ENCODE data around the gene RPS8. TPM values are rescaled to one million over a fixed set of nuclear protein-coding genes. Genes with fewer than 3 reads are reported as not detected.
A peak's percentile ranks its signal among the peaks of the same experiment; 100 is the strongest.

RPS8 gene
- total RNA-seq, 1 experiment from 2014 or later = 2,296 TPM

- ChIA-PET POLR2A (interaction anchor here (0.6 to 1.1 kb wide), 4 partner anchors 17 to 28 kb away, joined by 3 to 5 read pairs (median 3); partner anchors contain the start of genes RNU5D-1 and RPS8), CTCF (no interaction called here), RAD21 (ENCODE audit: low non-redundant PET in 1 of 2, low total read pairs in 2 of 2, uncharacterized antibody in 2 of 2, unreplicated experiment in 2 of 2) (no interaction called here)
- Histone ChIP-seq H3K9me3 (ENCODE audit: control insufficient read depth in 1 of 2, insufficient read depth in 1 of 2, low read depth in 1 of 2, low read length in 2 of 2) (no peaks in the 10 kb centered on the region), H3K36me3 (ENCODE audit: control insufficient read depth in 1 of 2, insufficient read depth in 2 of 2, low read length in 2 of 2) (peaks cover 37 to 57% of the 10 kb centered on the region in 2 experiments), H3K9me2 (ENCODE audit: insufficient read depth) (no peaks in the 10 kb centered on the region), H3K4me2 (ENCODE audit: low read length) (no peak overlapping the region), H2AFZ (ENCODE audit: low read depth, low read length, poor library complexity, severe bottlenecking) (no peak overlapping the region), H3K79me2 (ENCODE audit: insufficient read depth, low read length) (peaks cover 61% of the 10 kb centered on the region), H3K4me3 (replicated peaks in 1 of 2; ENCODE audit: low read depth in 1 of 2, low read length in 2 of 2) (no peak overlapping the region), H4K20me1 (ENCODE audit: insufficient read depth) (no peaks in the 10 kb centered on the region), H3K27ac (ENCODE audit: low read depth, low read length) (no peak overlapping the region), H3K27me3 (ENCODE audit: insufficient read depth, low read length) (no peaks in the 10 kb centered on the region), H3K4me1 (ENCODE audit: control insufficient read depth in 1 of 2, insufficient read depth in 2 of 2, low read length in 2 of 2) (peaks cover 0 to 2% of the 10 kb centered on the region in 2 experiments; a peak in 2 of 4 replicates), H3K9ac (ENCODE audit: low read length) (no peak overlapping the region)
- no TSS peak for BruUV-seq (replicated peaks)
- peak; percentile 73 for ATAC-seq
- intact Hi-C loops (cut with micrococcal nuclease) = no loop called here
- no peak for DNase-seq (ENCODE audit: low read depth, low spot score)
- peak in 2 of 3 experiments; percentile 10 to 29; a peak in 3 of 6 replicates for TF ChIP-seq CTCF (IDR thresholded peaks at IDR 0.05 in 2 of 3, conservative IDR thresholded peaks at IDR 0.05 in 1 of 3; ENCODE audit: borderline replicate concordance in 1 of 3, insufficient read depth in 1 of 3, low read depth in 2 of 3, low read length in 2 of 3)
- TF ChIP-seq SP1 (IDR thresholded peaks at IDR 0.05; ENCODE audit: low read depth) = no peak
Measured at GRCh38 chr1:44747878-44748277, 27.5 kb upstream of the RPS8 start.

- Histone ChIP-seq H3K79me2 (ENCODE audit: insufficient read depth, low read length) (no peaks in the 10 kb centered on the region), H3K27ac (ENCODE audit: low read depth, low read length) (no peak overlapping the region), H2AFZ (ENCODE audit: low read depth, low read length, poor library complexity, severe bottlenecking) (no peak overlapping the region), H3K27me3 (ENCODE audit: insufficient read depth, low read length) (no peaks in the 10 kb centered on the region), H3K9ac (ENCODE audit: low read length) (no peak overlapping the region), H3K4me1 (ENCODE audit: control insufficient read depth in 1 of 2, insufficient read depth in 2 of 2, low read length in 2 of 2) (no peaks in the 10 kb centered on the region), H4K20me1 (ENCODE audit: insufficient read depth) (no peaks in the 10 kb centered on the region), H3K4me2 (ENCODE audit: low read length) (no peak overlapping the region), H3K4me3 (replicated peaks in 1 of 2; ENCODE audit: low read depth in 1 of 2, low read length in 2 of 2) (no peak overlapping the region), H3K9me3 (ENCODE audit: control insufficient read depth in 1 of 2, insufficient read depth in 1 of 2, low read depth in 1 of 2, low read length in 2 of 2) (no peaks in the 10 kb centered on the region), H3K36me3 (ENCODE audit: control insufficient read depth in 1 of 2, insufficient read depth in 2 of 2, low read length in 2 of 2) (peaks cover 61 to 87% of the 10 kb centered on the region in 2 experiments), H3K9me2 (ENCODE audit: insufficient read depth) (no peaks in the 10 kb centered on the region)
- intact Hi-C loops (cut with micrococcal nuclease) = no loop called here
- no peak for ATAC-seq
- ChIA-PET POLR2A (interaction anchor here (0.7 kb wide), 1 partner anchor 27 kb away, joined by 3 read pairs; the partner anchor contains the start of gene RNU5D-1), CTCF (no interaction called here), RAD21 (ENCODE audit: low non-redundant PET in 1 of 2, low total read pairs in 2 of 2, uncharacterized antibody in 2 of 2, unreplicated experiment in 2 of 2) (no interaction called here)
- BruUV-seq (replicated peaks) = no TSS peak
- no peak for DNase-seq (ENCODE audit: low read depth, low spot score)
- TF ChIP-seq POLR2AphosphoS5 (IDR thresholded peaks at IDR 0.05; ENCODE audit: low read depth, low read length) = no peak
- no peak for TF ChIP-seq REST (IDR thresholded peaks at IDR 0.05; ENCODE audit: low read depth)
- TF ChIP-seq CBX3 (IDR thresholded peaks at IDR 0.05; ENCODE audit: low read depth) = no peak
- TF ChIP-seq FOSL1 (IDR thresholded peaks at IDR 0.05; ENCODE audit: low read depth) = no peak
- TF ChIP-seq POLR2A (IDR thresholded peaks at IDR 0.05; ENCODE audit: borderline replicate concordance, extremely low read depth, insufficient read depth, insufficient read length) = no peak
- TF ChIP-seq TCF7L2 (IDR thresholded peaks at IDR 0.05; ENCODE audit: borderline replicate concordance, extremely low read depth, insufficient read depth, insufficient read length) = no peak
- TF ChIP-seq SP1 (IDR thresholded peaks at IDR 0.05; ENCODE audit: low read depth) = no peak
- no peak for TF ChIP-seq ZFX (IDR thresholded peaks at IDR 0.05)
- TF ChIP-seq YY1 (IDR thresholded peaks at IDR 0.05; ENCODE audit: extremely low read depth, insufficient replicate concordance, low read depth, low read length) = no peak
- TF ChIP-seq SIN3A (IDR thresholded peaks at IDR 0.05; ENCODE audit: low read depth) = no peak
- no peak for TF ChIP-seq CTCF (IDR thresholded peaks at IDR 0.05 in 2 of 3, conservative IDR thresholded peaks at IDR 0.05 in 1 of 3; ENCODE audit: borderline replicate concordance in 1 of 3, insufficient read depth in 1 of 3, low read depth in 2 of 3, low read length in 2 of 3)
- no peak for TF ChIP-seq EZH2 (IDR thresholded peaks at IDR 0.05)
Measured at GRCh38 chr1:44757420-44757819, 17.9 kb upstream of the RPS8 start.

Data from HCT116 (cell line).